Measurements from ENCODE around the gene ING4. TPM values are rescaled to one million over a fixed set of nuclear protein-coding genes. Genes with fewer than 3 reads are reported as not detected.

ING4 gene
- total RNA-seq, 2 donors from 2014 or later: 21.8 to 22.6 TPM

DNA sequence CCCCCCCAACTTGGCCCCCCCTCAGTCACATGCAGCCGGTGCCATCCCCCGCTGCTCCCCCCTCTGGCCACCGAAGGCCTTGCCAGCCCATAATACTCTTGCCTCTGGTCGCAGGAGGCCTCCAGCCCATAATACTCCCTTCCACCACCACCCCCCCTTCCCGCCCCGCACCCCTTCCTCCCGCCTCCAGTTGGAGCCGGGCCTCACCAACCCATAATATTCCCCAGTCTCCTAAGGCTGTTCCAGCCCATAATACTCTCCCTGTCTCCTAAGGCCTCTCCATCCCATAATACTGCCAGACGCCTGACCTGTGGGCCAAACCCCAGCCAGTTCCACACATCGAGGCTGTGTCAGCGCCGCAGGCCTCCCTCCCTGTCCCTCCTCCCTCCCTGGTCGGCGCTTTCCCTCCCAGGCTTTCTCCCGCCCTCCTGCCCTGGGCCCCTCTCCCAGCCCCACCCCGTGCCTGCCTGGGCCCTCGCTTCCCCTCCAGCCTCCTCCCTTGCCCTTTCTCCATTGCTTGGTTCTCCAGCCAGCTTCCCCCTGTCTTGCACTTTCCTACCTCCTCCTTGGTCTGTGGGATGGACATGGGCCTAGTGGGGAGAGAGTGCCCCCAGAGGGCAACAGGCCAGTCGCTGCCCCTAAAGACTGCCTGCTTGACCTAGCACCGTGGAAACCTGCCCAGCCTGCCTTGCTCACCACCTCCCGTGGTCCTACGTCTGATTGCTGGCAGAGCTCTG is 49.0 kb downstream of the ING4 start:
- no peaks in the 10 kb centered on the region for H3K27me3 ChIP-seq
- peak overlapping the region in 1 of 2 donors; percentile 1 for H3K4me3 ChIP-seq
- DNase-seq (ENCODE audit: low spot score): peak; percentile 93
- peaks cover 0 to 31% of the 10 kb centered on the region in 2 donors for H3K4me1 ChIP-seq
- no peak for TF ChIP-seq CTCF (IDR thresholded peaks at IDR 0.05)
- no peaks in the 10 kb centered on the region for H3K36me3 ChIP-seq
- no peaks in the 10 kb centered on the region for H3K9me3 ChIP-seq
- H3K27ac ChIP-seq: peak overlapping the region; percentile 87 to 98

DNA sequence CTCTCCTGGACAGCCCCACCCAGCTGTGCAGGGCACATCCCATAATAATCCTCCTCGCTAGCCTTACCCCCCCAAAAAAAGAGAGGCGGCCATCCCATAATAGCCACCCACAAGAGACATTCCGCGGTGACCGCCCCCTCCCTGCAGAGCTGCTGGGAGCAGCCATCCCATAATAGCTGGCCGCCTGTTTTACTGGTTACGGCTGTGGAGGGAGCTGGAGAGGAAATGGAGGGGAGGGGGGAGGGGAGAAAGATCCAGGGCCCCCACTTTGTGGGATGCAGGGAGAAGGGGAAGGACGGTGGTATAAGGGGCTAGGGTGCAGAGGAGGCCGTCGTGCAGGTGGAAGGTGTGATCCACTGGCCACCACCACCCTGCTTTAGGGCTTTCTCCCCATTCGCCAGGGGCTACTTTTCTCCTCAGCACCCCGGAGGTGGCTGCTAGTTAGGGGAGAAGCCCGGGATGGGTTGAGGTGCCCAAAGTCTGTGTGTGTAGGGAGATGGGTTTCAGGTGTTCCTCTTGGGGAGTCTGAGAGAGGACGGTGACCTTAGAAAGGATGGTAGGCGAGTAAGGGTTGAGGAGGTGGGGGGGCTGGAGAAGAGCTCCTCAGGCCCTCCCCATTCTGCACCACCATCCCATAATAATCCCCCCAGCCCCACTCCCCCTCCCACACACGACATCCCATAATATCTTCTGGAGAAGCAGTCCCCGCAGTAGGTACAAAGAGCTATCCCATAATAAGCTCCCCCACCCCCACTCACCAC is 49.7 kb downstream of the ING4 start:
- Histone ChIP-seq H3K36me3 (no peaks in the 10 kb centered on the region), H3K27me3 (no peaks in the 10 kb centered on the region), H3K27ac (peak overlapping the region; percentile 87 to 98), H3K9me3 (no peaks in the 10 kb centered on the region), H3K4me1 (peaks cover 0 to 32% of the 10 kb centered on the region in 2 donors), H3K4me3 (peak overlapping the region in 1 of 2 donors; percentile 38)
- DNase-seq (ENCODE audit: low spot score): peak; percentile 76
- no peak for TF ChIP-seq CTCF (IDR thresholded peaks at IDR 0.05)

GRCh38 chr12:6612652-6613014 is 50.3 kb downstream of the ING4 start:
- Histone ChIP-seq H3K36me3 (no peaks in the 10 kb centered on the region), H3K9me3 (no peaks in the 10 kb centered on the region), H3K4me3 (peak overlapping the region in 1 of 2 donors; percentile 38), H3K27ac (peak overlapping the region; percentile 87 to 98), H3K4me1 (peaks cover 0 to 38% of the 10 kb centered on the region in 2 donors), H3K27me3 (no peaks in the 10 kb centered on the region)
- TF ChIP-seq CTCF (IDR thresholded peaks at IDR 0.05): no peak
- DNase-seq (ENCODE audit: low spot score): no peak

DNA sequence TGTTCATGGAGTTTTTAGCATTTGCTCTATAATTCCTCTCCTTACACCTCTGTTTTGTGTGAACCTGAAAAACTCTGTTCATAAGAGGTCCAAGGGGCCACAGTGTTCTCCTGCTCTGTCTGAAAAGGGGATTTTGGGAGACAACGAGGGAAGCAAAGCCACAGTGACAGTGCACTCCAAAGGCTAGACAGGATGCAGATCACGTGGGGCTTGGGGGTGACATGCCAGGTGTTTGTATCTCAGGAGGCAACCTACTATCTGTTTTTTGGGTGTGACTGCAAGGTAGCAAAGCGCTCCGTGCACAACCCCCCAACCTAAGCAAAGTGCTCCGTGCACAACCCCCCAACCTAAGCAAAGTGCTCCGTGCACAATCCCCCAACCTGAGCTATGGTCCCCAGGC is 50.7 kb downstream of the ING4 start:
- Histone ChIP-seq H3K36me3 (no peaks in the 10 kb centered on the region), H3K4me3 (no peak overlapping the region), H3K27ac (peak overlapping the region; percentile 87 to 98), H3K4me1 (peaks cover 0 to 39% of the 10 kb centered on the region in 2 donors), H3K9me3 (no peaks in the 10 kb centered on the region), H3K27me3 (no peaks in the 10 kb centered on the region)
- no peak for DNase-seq (ENCODE audit: low spot score)
- no peak for TF ChIP-seq CTCF (IDR thresholded peaks at IDR 0.05)

DNA sequence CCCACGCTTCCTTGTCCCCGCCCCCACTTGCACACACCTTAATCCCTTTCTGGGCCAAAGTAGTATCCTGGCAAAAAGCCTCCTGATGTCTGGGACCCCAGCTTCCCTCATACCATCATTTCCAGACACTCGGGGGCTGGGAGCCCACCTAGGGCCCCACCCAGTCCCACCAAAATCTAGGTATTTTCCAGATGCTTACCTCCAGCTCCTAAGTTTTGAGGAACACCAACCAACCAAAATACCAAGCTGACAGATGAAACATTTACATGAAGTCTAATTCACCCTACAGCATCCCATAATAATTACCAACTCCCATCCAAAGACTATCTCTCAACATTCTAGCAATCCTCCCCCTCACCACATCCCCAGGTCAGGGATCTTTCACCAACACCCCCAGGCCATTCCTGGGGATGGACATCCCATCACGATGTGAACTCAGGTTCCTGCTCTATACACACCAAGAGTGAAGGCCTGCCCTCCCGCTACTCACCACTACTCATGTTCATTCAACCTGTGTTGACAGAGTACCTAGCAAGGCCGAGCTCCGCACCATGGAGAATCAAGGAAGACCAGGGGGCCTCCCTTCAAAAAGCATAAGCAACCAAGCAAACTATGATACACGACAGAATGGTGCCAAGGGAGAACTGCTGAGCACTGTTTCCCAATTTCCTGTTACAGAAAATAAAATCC is 54.2 kb downstream of the ING4 start:
- Histone ChIP-seq H3K27me3 (no peaks in the 10 kb centered on the region), H3K4me3 (no peak overlapping the region), H3K27ac (peak overlapping the region; percentile 96 to 99), H3K36me3 (no peaks in the 10 kb centered on the region), H3K4me1 (peaks cover 0 to 55% of the 10 kb centered on the region in 2 donors), H3K9me3 (no peaks in the 10 kb centered on the region)
- TF ChIP-seq CTCF (IDR thresholded peaks at IDR 0.05): no peak
- no peak for DNase-seq (ENCODE audit: low spot score)
